Keratinocyte (primary cell): Measurements from ENCODE around the gene MUS81.

ENCODE experiments used
- EZH2 ChIP-seq: IDR thresholded peaks from one replicate; pipeline ENCODE4 v1.6.1; 2012; ENCODE audit warnings: inconsistent platforms, mild to moderate bottlenecking, low read length, moderate library complexity
- TF ChIP-seq, protein P1 (sequence below), 3 experiments: IDR thresholded peaks in 1 of 3; conservative IDR thresholded peaks in 1 of 3; optimal IDR thresholded peaks in 1 of 3; 2 replicates in 2 of 3; 3 replicates in 1 of 3; pipeline versions ENCODE3 to v1.5.1; 2011; ENCODE audit warnings: low read length in 3 of 3, mild to moderate bottlenecking in 3 of 3, moderate library complexity in 2 of 3, control low read depth in 1 of 3, inconsistent platforms in 1 of 3; ENCODE audit not compliant: insufficient read depth in 2 of 3; ENCODE audit errors: extremely low read depth in 1 of 3

DNA sequence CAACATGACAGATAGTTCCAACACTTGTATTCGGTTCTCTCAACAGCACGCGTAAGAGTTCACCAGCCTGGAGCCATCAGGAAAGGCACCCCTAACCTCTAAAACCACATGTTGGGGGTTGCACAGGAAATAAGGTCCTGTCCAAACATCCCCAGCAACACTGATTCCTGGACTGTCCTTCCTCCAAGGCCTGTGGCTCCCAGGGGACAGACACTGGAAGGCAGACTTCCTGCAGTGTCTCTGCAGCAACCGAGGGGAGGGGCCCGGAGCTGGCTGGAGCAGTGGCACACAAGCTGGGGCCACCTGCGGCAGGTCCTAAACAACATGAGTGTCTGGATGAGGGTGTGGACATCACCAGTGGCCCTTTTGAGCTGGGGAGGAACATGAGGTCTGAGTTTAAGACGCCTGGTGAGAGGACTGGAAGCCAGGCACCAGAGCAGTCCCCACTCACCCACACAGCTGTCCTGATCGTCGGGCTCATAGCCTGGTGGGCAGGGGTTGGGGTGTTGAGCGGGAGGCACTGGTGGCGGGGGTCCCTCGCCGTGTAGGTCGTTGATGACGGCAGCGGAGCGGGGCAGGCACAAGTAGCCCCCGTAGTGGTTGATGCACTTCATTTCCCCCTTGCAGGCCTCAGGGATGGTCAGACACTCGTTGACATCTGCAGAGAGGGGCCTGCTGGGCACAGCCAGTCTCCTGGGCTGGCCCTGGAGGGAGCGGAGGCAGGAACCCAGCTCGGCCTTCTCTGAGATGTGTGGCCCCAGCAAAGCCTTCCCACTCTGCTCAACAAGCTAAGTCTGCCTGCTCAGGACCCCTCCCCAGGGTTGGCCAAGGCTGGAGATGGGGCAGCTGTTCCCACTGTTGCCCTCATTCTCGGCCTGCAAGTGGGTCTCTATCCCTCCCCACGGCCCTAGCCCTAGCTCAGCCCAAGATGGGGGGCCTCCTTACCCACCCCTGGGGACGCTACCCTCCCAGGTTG is 10.8 kb downstream of the MUS81 start:
- TF ChIP-seq, protein P1, sequence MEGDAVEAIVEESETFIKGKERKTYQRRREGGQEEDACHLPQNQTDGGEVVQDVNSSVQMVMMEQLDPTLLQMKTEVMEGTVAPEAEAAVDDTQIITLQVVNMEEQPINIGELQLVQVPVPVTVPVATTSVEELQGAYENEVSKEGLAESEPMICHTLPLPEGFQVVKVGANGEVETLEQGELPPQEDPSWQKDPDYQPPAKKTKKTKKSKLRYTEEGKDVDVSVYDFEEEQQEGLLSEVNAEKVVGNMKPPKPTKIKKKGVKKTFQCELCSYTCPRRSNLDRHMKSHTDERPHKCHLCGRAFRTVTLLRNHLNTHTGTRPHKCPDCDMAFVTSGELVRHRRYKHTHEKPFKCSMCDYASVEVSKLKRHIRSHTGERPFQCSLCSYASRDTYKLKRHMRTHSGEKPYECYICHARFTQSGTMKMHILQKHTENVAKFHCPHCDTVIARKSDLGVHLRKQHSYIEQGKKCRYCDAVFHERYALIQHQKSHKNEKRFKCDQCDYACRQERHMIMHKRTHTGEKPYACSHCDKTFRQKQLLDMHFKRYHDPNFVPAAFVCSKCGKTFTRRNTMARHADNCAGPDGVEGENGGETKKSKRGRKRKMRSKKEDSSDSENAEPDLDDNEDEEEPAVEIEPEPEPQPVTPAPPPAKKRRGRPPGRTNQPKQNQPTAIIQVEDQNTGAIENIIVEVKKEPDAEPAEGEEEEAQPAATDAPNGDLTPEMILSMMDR (optimal IDR thresholded peaks at IDR 0.05 in 1 of 3, IDR thresholded peaks at IDR 0.05 in 1 of 3, conservative IDR thresholded peaks at IDR 0.05 in 1 of 3; ENCODE audit: extremely low read depth in 1 of 3, insufficient read depth in 2 of 3, low read length in 3 of 3), result no peak
- no peak for TF ChIP-seq EZH2
